HG03060 (cell line): ENCODE measurements around the gene UBE2J1.

Experiments used
- ATAC-seq: cut with Tn5 transposase; IDR thresholded peaks from one replicate; pipeline ENCODE4 v1.9.1; 2021; ENCODE audit warnings: low read depth, moderate number of reproducible peaks; ENCODE audit not compliant: unreplicated experiment

The UBE2J1 gene

DNA sequence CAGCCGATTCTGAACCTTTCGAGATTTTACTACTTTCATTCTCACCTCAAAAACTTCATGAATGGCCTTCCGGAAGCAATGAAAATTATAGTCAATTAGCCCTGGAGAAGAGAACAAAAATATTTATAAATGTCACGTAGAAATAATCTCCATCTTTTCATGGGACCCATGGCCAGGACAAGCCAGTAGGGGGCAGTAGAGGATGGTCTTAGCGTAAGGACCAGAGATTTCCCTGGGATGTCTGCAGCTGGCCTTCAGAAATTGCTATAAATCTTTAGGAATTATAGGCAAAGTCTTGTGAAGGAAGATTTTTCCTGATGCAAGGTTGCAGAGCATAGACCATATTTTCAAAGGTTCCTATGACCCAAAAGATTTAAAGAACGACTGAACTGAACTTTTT, 15.6 kb upstream of the UBE2J1 start:
- no peak for ATAC-seq

DNA sequence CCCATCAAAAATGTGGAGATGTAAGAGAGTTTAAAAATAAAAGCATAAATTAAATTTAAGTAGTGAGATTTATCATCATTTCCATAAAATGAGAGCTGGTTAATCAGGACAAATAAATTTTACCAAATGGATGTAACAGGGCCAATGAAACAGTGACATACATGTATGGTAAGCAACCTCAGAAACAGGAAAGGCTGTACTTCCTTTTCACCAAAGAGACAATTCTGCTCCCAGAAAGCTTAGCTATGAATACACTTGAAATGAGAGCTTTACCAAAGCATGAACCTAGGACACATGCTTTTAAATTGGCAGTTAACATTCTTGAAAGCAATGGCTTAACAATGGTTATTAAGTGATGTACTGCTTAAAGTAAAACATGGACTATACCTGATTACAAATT, 12.1 kb upstream of the UBE2J1 start:
- no peak for ATAC-seq

DNA sequence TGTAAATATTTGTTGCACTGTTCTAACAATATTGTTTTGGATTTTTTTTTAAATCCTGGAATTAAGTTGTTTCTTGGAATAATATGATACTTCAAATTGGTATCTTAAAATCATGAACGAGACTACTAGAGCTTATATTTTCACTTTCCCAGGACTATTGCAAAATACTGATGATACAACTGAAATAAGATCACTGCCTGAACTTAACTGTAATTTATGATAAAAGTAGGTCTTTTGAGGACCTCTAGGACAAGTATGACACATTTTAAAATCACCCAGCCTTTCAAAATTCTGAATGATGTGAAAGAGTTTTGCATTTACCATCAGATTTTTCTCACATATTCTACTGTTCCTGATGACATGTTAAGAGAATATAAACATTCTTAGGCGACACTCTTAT, 8.6 kb upstream of the UBE2J1 start:
- no peak for ATAC-seq

DNA sequence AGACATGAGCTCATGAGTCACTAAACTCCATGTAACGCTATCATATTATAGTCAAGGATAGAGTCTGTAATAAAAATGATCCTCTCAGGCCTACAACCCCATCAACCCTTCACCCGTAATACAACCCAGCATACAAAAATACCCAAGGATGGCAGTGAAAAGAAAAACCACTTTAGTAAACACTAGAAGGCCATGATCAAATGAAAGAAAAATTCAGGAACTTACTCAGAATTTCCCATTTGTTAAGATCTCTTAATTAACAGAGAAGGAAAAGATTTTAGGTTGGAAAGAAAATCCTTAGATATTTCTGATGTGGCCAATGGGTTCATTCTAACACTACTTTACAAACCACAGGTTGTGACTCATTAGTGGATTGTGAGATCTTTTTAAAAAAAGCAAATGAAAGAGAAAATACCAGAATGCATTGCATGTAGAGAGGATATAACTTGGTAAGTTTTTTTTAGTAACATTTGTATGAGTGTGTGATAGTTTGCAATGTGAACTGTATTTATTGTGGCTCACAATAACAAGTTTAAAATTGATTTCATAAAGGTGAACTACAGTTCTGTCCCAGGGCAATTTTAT, 8.0 kb upstream of the UBE2J1 start:
- ATAC-seq: peak; percentile 43

DNA sequence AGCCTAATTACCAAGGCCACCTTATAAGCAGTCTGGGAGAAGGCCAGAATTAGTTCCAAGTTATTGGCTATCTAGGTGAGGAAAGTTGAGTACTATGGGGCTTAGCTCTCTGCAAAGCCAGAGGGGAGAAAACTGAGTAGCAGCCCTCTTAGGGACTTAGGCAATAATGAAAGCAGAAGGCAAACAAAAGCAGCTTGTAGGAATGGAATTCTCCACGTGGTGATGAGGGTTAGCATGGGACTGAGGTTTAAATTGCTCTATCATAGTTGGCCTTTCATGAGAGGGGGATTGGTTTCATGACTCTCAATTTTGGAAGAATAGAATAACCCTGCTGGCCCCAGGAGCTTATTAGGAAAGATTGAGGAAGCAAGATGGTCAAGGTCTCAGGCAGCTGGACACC, 7.0 kb upstream of the UBE2J1 start:
- ATAC-seq: no peak

DNA sequence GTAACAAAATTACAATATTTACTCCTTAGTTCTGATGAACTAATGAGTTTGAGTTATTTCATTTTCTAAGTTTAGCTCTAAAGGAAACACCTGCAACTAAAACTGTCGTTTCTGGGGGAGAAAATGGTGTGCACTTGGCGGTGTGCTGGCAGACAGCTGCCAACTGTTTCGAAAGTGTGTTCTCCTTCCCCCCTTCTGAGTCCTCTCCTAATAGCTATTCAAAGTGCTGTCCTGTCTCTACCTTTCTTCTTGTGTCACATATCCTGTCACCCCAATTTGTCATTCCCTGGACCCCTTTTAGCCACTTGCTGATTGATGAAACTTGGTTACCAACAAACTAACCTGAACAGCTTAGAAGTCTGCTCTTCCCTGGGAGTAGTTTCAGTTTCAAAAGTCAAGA, 4.9 kb upstream of the UBE2J1 start:
- ATAC-seq: peak; percentile 34

DNA sequence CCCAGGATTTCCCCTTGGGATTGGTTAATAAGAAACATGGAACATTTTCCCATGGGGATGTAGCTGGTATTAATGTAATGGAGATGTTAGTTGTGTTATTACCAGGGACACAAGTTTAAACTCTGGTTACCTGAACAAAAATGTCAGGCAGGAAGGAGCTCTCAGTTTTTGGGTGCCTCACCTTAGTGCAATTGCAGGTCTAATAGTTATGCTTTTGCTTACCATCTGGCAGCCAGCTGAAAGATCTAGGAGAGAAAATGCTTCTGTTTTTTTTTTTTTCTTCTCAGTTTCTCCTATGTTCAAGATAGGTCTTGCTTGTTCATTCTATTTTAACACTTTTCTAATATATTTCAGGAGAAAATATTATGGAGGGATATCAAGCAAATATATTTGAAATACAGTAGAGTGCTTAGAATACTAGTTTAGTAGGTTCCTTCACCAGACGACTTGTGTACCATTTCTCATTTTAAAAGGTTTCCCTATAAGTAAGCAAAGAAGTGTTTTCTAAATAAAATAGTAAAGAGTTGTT, 4.2 kb upstream of the UBE2J1 start:
- ATAC-seq: no peak

DNA sequence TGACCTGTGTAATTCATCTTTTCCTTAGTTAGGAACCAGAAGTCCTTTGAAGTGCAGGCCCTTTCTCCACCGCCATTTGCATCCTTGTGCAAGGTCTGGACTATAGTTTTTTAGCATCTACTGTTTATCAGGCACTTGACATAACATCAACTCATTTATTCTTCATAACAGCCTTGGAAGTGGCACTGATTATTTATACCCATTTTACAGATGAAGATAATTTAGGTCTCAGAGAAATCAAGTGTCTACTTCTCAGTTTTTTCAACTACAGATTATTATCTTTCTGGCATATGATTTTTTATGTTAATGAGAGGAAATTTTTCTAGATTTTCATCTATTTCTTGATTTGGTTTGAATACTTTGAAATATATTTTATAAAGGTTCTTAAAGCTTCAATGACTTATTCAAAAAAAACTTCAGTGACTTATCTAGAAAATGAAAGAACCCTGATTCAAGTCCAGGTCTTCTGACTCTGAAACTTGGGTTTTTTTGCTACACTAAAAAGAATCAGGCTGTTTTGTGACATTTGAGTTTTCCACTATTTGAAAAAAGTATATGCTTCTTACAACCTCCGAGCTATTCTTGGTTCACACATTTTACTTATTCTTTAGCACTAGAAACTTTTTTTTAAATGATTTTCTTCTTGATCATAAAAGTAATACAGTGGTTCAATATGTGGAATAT, 3.1 kb upstream of the UBE2J1 start:
- no peak for ATAC-seq

DNA sequence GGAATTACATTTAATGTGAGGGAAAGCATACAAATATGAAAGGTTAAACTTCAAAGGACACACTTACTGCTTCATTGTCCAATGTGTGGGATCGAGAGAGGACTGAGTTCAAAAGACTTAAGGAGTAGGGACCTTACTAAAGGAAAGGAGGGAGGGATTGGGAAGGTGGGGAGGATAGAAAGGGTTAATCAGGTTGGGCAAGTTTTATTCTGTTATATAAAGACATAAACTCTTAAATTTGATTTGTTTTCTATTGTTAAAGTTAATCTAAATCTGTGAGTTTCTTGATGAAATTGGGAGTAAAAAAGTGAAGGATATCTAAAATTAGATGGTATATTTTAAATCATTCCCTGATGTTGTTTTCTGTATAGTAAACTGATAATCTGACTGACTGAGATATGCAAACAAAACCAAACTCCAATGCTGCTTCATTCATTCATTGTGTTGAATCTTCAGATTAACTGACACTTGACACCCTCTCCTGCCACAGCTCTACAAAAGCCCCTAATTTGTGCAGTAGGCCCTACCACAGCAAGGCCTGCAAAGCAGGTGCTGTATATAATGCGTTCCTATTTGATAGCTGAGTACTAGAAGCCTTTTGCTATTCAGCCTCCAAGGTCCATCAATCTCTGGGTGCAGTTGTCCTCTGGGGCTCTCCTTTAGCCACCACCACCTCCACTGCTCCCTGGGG, 1.3 kb upstream of the UBE2J1 start:
- no peak for ATAC-seq

DNA sequence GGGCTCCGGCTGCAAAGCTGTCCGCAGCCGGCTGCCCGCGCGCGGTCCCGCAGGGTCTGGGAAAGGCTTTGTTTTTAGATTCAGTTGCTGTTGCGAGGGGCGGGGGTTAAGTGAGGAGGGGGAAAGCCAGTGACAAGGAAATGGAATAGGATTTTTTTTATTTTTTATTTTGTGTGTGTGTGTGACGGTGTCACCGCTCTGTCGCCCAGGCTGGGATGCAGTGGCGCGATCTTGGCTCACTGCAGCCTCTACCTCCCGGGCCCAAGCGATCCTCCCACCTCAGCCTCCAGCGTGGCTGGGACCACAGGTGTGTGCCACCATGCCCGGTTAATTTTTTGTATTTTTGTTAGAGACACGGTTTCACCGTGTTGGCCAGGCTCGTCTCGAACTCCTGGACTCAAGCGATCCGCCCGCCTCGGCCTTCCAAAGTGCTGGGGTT, 615 bp upstream of the UBE2J1 start:
- ATAC-seq: no peak

DNA sequence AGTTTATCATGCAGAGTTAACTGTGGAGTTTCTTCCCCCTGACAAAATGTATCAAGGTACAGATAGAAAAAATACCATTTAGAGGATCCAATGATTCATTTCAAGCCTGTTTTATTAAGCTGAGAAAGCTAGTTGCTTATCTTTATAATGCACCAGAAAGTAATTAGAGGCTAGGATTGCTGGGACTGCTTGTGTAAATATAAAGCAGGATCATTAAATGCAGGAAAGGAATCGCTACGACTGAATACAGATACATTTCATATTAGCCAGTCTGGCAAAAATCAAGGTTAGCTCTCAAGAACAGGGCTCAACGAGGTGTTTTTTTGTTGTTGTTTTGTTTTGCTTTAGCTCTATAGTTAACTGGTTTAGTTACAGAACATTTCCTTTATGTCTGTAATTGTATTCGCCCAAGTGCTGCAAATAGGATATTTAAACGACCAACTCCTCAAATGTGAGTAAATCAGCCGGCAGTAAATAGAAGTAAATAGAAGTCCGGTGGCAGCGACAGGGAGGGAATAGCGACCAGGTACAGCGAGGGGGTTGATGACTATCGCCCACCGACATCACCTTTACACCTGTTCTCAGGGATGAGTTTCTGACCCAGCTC, 748 bp downstream of the UBE2J1 start:
- no peak for ATAC-seq

DNA sequence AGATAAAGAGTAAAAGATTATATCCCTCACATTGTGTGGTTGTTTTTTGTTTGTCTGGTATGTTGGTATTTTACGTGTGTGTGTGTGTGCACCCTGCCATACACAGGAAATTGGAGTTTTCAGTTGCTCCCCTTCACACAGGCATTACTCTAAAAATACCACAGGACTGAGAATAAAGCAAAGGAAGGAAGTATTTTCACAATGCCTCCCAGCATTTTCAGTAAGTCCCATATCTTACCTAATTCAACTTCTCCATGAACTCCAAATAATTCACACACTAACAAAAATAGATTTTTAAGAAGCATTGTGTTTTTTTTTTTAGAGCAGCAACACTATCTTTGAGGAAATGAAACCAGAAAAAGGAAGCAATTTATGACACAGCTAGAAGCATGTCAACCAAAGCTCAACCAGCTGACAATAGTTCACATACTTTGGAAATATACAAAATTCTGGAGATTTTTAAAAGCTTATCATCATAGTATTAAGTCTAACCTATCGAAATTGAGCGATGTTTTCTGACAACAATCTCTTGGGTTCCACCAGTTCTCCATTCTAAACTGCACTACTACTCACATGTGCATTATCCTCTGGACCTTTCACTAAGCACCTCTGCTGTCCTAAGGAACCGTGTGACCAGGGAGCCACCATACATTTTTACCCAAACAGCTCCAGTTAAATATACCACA, 2.1 kb downstream of the UBE2J1 start:
- ATAC-seq: peak; percentile 50

DNA sequence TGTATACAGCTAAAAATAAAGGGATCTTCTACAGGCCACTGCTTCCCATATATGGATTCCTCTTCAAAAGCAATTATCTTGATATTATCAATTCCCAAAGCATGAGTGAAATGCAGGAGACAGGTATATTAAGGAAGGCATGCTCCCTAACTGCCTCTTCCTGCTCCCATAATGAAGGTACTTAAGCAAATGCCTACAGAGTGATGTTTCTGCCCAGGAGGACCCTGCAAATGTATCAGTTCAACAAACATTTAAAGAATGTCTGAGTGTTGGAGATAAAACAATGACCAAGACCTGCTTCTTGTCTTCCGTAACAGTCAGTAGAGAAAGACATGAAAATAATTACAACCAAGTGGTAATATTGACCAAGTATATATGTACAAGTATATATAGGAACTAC, 4.2 kb downstream of the UBE2J1 start:
- no peak for ATAC-seq

DNA sequence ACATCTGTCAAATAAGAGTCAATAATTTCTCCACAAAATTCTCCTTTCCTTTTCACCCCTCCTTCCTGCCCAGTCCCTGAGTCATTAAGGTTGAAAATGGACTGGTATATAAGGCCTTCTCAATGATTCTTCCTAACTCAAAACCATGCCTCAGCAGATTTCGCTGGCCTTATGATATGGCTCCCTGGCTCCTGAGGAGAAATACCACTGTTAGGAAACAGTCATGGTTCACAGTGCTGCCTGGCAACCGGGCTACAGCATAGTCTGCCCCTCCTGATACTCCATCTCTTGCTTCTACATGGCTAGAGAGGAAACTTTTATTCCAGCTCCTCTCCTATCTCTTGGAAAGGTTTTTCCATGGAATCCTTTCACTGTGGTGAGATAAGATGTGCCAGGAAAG, 4.7 kb downstream of the UBE2J1 start:
- ATAC-seq: no peak

DNA sequence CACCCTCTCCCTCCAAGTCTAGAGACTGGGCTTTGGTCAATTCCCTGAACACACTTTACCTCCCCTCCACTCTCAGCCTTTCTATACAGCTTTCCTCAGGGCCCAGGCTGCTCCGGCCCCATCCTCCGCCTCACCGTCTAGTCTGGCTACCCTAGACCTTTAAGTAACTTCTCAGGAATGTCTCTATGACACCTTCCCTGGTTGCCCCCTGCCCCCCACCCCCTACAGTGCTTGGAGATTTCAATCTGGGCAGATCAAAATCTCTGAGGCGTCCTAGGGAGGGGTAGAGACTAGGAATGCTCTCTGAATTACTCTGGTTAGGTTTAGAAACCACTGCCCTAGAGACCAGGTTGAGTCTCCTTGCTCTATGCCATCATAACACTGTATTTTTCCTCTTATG, 6.1 kb downstream of the UBE2J1 start:
- ATAC-seq: no peak

DNA sequence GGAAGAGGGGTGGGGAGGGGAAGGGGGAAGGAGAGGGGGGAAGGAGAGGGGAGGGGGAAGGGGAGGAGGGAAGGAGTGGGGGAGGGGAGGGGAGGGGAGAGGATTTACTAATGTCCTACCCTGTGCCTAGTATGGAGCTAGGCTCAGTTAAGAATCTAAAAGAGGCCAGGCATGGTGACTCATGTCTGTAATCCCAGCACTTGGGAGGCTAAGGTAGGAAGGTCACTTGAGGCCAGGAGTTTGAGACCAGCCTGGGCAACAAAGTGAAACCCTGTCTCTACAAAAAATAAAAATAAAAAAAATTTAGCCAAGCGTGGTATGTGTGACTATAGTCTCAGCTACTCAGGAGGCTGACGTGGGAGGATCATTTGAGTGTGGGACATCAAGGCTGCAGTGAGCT, 13.0 kb downstream of the UBE2J1 start:
- no peak for ATAC-seq

DNA sequence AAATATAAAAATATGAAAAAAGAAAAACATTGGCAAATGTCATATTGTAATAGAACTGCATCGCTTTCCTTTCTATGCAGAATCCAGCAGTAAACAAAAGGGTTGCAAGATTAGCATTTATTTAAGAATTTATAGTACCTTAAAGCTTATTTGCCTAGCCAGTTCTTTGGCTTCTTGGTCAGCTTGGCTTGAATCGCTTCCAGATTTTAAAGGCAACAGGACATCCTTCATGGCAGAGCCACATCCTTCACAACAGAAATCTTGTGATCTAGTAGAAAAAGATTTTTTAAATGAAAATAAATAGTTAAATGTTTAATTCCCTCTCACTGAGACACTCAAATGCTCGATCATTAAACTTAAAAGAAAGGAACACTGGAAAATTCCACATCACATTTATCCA, 17.4 kb downstream of the UBE2J1 start:
- ATAC-seq: no peak

DNA sequence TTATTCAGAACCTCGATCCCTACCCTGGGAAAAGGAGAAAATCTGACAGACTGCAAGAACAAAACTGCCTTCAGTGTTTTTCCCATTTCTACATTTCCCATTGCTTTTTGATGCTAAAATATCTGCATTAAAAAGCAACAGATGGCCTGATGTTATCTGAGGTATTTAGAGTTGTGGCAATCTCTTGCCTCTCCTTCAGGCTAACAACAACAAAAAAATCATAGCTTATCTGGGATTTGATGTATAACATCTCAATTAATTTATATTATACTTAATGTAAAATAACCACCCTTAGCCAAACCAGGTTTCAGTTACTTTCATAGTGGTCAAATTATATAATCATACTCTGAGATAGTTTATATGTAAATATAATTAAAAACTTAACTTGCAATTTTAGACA, 21.6 kb downstream of the UBE2J1 start:
- no peak for ATAC-seq

DNA sequence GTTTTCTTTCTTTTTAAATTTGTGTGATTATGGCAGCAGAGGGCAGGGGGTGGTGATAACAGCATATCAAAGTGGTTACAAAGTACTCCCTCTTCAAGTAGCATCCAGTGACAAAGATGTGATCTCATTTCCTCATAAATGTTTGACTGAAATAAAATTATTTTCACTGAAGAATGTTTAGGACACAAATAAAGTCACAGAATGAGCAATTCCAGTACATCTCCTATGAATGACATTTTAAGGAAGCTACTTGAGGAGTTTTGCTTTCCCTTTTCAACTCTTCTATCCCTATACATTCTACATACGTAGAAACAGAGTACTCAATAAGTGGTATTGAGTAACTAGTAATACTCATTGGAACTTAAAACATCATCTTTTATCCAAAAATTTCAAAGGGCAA, 23.5 kb downstream of the UBE2J1 start:
- ATAC-seq: no peak

DNA sequence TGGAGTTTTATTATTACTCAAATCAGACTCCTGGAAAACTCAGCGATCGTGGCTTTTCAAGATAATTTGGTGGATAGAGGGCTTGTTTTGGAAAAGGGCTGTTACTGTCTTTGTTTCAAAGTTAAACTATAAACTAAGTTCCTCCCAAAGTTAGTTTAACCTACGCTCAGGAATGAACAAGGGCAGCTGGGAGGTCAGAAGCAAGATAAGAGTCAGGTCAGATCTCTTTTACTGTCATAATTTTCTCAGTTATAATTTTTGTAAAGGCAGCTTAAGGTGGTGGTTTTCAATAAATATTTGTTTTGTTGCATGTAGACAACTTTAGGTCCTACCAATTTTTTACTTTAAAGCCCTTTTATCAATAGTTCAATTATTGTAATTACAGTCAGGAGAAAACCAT, 28.2 kb downstream of the UBE2J1 start:
- no peak for ATAC-seq

DNA sequence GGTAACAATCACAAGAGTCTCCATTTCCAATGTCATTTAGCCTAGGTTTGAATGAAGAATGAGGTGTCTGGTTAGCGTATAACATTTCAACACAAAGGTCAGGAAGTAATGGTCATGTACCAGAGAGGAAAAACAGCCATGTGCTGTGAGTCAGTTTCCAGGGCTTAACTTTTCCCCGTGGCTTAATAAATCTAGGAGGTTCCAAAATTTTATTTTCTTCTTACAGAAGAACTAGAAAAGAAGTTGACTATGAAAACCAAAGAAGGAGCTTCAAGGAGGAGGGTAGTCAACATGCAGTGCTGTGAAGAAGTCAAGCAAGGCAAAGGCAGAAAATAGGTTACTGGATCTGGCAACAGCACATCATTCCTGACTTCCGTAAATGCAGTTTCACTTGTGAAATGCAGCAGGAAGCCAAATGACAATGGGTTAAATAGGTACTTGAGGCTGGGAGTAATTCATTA, 29.0 kb downstream of the UBE2J1 start:
- ATAC-seq: no peak
